NCI-H2107 treated with DMSO at 0.1 percent for 48 hours (cell line): ENCODE results near the gene PABPN1L.
"Not testable (repeated sequence)": the region's sequence is repeated elsewhere in the genome, so short reads cannot be mapped to it uniquely, and the experiment has no call there.

ENCODE experiments used
- DNase-seq: peaks from one replicate; lab custom pipeline; 2025; ENCODE audit not compliant: unreplicated experiment; lab: John Stamatoyannopoulos, UW

Gene PABPN1L

GRCh38 chr16:88833086-88833485 lies 33.4 kb downstream of the PABPN1L start:
- no peak for DNase-seq

- no peak for DNase-seq
Measured at GRCh38 chr16:88831838-88832237, 34.6 kb downstream of the PABPN1L start.

DNA sequence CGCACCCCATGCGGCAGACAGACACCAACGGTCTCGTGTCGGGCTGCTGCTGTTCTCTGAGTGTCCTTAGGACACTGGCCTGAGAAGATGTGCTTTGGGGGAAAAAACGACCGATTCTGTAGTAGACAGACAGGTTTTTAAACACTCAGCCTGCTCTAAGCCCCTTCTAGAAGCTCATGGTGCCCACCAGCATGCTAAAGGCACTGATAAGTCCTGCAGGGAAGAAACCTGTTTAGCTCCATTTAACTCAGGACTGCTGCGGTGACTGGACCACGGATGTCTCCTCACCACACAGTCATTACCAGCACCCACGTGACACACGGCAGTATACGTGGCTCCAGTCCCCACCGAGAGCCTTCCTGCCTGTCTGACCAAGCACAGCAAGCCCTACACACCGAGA lies 35.7 kb downstream of the PABPN1L start:
- DNase-seq = no peak

GRCh38 chr16:88830258-88830657 lies 36.2 kb downstream of the PABPN1L start:
- no peak for DNase-seq

DNA sequence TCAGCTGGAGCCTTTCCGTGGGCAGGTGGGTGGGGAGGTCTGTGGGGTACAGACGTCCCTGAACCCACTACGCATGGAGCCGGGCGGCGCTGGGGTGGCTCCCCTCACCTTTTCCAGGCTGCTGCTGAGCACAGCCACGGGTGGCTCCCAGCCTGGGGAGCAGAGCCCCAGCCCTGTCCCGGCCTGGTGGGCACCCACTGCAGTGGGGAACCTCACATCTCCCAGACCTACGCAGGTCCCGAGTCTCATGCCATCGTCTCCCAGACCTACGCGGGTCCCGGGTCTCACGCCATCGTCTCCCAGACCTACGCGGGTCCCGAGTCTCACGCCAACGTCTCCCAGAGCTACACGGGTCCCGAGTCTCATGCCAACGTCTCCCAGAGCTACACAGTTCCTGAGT lies 37.7 kb downstream of the PABPN1L start:
- no peak for DNase-seq

GRCh38 chr16:88827727-88828126 lies 38.7 kb downstream of the PABPN1L start:
- DNase-seq = no peak

DNA sequence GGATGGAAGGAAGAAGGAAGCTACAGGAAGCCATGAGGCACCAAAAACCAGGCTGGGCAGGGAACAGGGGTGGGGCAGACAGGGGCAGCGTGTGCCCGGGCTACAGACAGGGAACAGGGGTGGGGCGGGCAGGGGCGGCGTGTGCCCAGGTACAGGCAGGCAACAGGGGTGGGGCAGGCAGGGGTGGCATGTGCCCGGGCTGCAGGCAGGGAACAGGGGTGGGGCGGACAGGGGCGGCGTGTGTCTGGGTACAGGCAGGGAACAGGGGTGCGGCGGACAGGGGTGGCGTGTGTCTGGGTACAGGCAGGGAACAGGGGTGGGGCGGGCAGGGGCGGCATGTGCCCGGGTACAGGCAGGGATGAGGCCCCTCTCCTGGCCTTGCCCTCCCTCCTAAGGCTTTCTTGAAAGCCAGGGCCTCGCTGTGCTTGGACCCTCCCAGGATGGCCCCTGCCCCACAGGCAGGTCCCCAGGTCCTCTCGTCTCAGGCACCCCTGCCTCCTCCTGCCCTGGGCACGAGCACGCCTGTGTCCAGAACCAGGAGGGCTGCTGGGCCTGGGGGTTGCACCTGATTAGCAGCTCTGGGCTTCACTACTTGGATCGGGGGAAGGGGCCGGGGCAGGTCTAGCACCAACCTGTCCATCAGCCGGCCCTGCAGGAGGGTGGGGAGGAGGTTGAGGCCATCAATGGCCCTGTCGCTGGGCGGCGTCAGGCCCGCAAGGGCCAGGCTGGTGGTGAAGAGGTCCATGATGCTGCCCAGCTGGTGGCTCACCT lies 40.2 kb downstream of the PABPN1L start:
- no peak for DNase-seq

GRCh38 chr16:88825146-88825545 lies 41.3 kb downstream of the PABPN1L start:
- no peak for DNase-seq

DNA sequence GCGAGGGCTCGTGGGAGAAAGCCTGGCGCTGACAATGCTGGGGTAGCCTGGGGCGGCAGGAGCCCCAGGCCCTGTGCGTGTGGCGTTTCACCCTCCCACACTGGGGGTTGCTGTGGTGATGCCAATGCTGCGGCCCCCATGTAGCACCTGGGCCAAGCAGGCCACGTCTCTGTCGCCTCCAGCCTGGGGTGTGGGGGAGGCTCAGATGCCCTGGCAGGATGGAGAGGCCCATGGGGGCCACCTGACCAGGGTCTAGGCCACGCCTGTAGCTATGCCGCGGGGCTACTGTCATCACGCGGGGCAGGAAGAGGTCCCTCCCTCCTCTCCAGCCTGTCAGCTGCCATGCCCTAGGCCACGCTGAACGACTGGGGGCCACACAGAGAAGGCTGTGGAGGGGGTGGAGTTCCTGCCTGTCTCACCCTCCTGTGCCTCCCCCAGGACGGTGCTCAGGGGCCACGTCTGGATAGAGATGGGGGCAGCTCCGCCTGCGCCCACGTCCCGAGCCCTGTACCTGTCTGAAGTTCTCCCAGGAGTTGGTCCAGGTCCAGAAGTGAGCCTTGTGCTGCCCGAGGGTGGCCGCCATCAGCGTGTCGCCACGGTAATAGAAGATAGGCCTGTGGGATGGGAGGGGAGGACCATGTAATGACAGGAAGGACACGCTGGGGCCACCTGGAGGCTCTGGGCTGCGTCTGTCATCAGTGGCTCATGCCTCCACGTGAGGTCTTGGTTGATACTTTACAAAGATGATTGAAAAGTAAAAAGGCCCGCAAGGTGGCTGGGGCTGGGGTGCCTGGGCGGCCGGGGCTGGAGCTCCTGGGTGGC lies 42.0 kb downstream of the PABPN1L start:
- no peak for DNase-seq

DNA sequence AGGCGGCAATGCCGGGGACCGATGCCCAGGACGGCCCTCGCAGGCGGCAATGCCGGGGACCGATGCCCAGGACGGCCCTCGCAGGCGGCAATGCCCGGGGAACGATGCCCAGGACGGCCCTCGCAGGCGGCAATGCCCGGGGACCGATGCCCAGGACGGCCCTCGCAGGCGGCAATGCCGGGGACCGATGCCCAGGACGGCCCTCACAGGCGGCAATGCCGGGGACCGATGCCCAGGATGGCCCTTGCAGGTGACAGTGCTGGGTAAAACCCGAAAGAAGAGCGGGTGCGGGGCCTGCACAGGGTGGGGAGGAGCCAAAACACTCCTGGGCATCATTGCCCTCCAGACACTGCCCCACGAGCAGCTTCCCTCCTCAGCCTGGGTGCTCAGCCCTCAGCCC lies 42.8 kb downstream of the PABPN1L start:
- DNase-seq = not testable (repeated sequence)

- no peak for DNase-seq
Measured at GRCh38 chr16:88822281-88823040, 44.0 kb downstream of the PABPN1L start.

DNA sequence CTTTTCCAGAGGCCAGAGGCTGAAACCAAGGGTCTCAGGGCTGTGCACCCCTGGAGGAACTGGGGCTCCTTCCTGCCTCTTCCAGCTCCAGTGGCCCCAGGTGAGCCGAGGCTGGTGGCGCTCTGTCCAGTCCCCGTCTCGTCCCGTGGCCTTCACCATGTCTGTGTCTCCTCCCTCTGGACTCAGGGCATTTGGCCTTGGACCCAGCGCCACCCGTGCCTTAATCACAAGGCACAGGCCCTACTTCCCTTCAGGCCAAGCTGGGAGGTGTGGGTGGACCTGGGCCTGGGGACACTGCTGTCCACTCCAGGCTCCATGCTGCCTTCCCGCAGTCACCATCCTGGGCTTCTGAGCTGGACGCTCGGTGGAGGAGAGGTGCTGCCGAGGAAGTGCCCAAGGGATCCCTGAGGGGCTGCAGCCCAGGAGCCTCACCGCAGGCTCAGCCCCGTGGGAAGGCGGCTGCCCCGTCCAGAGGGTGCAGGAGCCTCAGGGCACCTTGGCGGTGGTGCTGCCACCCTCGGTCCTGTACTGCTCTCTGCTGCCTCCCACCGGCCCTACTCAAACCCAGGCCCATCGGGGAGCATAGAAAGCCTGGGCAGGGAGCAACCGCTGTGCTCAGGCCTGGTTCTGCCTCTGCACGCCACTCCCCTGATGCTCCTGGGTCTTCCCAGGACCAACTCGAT lies 45.2 kb downstream of the PABPN1L start:
- no peak for DNase-seq

DNA sequence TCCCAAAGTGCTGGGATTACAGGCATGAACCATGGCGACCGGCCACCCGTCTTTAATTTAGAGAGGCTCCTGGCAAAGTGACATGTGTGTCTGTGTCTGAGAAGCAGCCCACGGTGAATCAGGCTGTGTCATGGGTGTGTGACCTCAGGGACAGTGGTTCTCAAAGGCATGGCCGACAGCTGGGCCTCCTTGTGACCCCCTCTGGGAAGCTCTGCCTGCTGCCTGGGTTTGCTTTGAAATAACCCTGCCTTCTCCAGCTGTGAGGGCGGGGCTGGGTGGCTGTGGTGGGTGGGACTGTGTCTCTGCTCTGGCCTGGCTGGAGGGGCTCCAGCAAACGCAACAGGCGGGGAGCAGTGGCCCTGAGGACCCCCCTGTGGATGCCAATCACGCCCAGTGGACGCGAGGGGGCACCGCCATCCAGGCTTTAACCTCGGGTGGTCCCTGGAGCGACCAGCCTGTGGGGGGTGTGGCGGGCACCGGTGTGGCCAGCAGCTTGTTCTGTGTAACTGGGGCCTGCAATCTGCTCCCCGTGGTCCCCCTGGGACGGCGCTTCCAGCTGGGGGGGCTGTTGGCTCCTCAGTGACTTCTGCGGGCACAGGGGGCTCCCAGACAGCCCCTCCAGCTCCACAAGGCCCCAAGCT lies 46.0 kb downstream of the PABPN1L start:
- no peak for DNase-seq

DNA sequence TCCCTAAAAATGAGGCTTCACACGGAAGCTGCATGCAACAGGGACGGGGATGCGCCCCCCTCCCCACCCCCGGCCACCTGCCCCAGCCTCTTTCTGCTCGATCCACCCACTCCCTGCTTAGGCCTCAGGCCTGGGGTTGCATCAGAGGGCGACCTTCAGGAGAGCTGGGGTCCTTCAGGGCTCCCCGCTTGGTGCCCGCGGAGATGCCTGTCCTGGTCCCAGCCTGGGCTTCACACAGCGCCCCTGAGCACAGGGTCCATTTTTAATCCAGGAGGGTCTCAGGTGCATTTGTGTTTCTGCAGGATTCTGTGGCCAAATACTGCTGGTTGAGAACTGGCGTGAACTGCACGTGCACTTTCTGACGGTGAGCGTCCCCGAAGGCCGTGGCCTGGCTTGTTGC lies 47.3 kb downstream of the PABPN1L start:
- no peak for DNase-seq

DNA sequence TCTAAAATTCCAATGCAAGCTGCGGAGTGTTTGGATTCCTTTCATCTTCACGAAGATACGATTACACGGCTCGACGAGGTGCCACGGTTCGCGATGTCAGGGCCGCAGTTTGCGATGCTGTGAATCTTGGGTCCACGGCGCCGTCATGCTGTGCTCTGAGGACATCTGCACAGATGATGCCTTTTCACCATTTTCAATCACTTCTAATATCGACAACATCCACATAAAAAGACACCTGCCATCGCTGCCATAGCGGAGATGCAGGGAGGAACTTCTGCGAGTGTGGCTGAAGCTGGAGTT lies 47.9 kb downstream of the PABPN1L start:
- DNase-seq = no peak

DNA sequence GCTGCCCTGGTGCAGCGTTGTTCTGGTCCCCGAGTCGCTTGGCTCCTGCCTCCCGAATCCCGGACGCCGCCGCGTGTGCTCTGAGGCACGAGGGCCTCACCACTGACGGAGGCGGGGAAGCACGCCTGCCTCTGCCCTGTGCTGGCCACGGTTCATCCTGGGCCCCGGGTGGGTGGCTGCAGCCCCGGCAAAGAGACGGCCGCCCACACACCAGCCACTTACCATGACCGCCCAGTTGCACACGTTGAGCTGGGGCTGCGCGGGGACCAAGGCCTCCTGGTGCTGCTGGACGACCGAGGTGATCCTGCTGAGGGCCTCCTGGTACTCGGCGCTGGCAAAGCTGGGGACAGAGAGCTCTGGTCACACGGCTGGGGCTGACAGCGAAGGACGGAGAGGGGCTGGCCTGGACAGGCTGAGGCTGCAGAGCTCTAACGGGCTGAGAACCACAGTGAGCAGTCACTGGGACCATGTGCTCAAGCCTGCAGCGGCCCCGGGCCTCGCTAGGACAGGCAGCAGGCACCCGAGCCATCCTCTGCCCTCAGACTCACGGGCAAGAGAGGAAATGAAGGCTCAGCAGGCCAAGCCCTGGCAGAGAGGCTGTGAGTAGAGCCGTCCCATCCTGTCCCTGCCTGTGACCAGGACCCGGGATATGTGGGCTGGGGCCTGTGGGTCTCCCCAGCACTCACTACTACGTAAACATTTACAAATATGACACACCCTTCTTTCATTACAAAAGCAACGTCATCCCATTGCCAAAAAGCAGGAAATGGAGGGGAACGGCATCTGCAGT lies 48.5 kb downstream of the PABPN1L start:
- DNase-seq = no peak

GRCh38 chr16:88816736-88817535 lies 49.5 kb downstream of the PABPN1L start:
- DNase-seq = no peak

DNA sequence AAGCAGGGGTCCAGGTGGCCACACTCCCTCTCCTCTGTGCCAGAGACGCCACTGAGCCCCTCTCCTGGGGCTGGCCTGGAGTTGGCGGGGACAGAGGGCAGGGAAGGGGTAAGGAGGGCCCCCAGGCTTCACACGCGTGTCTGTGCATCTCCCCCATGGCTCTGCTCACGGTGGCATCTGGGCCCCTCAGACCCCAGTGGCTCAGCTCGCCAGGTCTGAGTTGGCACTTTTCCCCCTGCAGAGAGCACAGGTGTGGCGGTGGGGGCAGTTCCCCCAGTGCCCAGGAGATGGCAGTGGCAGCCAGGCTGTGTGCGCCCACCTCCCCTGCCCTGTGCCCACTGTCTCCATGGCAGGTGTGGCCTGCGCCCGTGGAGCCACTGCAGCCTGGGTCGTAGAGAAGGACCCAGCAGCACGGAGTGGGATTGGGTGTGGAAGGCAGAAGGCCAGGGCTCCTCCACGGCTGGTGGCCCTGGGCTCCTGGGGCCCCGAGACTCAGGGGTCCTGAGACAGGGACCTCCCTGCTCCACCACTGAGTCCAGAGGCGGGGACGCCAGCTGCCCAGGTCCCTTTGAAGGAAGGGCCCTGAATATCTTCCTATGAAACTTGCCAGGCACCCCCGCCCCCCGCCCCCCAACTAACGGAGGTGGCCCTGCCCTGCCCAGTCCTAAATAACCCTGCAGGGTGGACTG lies 50.4 kb downstream of the PABPN1L start:
- DNase-seq = peak; percentile 10

- DNase-seq = no peak
Measured at GRCh38 chr16:88815227-88815626, 51.2 kb downstream of the PABPN1L start.
